WTC11 (cell line): Measurements from ENCODE around the gene GALNT5. TPM values are rescaled to one million over a fixed set of nuclear protein-coding genes. Genes with fewer than 3 reads are reported as not detected.

Experiments
- ATAC-seq: fragments of 200-7000 bp; cut with Tn5 transposase; 2 replicates; pipeline ENCODE4 v1.10.0; 2021; ENCODE audit warnings: mild to moderate bottlenecking, moderate library complexity
- CTCF ChIA-PET: fragments of 300-600 bp; sonication (Branson Sonifier 250); formaldehyde crosslinking; loops from one replicate; lab custom pipeline; 2021; ENCODE audit warnings: antibody characterized with exemption; lab: Charles Lee
- POLR2A ChIA-PET: fragments of 350-600 bp; sonication (Branson Sonifier 250); formaldehyde crosslinking; loops from one replicate; lab custom pipeline; 2021; ENCODE audit warnings: antibody characterized with exemption; lab: Charles Lee
- DNase-seq: peaks from one replicate; pipeline ENCODE4 v3.0.0; 2021; ENCODE audit warnings: low spot score
- H3K27ac Mint-ChIP-seq: 2 replicates; pipeline ENCODE4 v1.8.0; 2021; ENCODE audit warnings: mixed read lengths
- H3K27me3 Mint-ChIP-seq: 2 replicates; pipeline ENCODE4 v1.8.0; 2021; ENCODE audit warnings: low read depth, mild to moderate bottlenecking, moderate library complexity, mixed read lengths
- H3K36me3 Mint-ChIP-seq: 2 replicates; pipeline ENCODE4 v1.8.0; 2021; ENCODE audit warnings: mixed read lengths
- H3K4me1 Mint-ChIP-seq: 2 replicates; pipeline ENCODE4 v1.8.0; 2022; ENCODE audit warnings: mixed read lengths
- H3K4me3 Mint-ChIP-seq: 2 replicates; pipeline ENCODE4 v1.8.0; 2021; ENCODE audit warnings: mild to moderate bottlenecking, moderate library complexity, mixed read lengths
- H3K9me3 Mint-ChIP-seq: 2 replicates; pipeline ENCODE4 v1.8.0; 2021; ENCODE audit warnings: mixed read lengths
- ESRRA ChIP-seq: sonication (generic); formaldehyde crosslinking; IDR thresholded peaks from 2 replicates; pipeline ENCODE4 v1.8.1; 2022; ENCODE audit warnings: mild to moderate bottlenecking, missing genetic modification reagents, borderline replicate concordance
- GABPB1 ChIP-seq: sonication (generic); formaldehyde crosslinking; IDR thresholded peaks from 2 replicates; pipeline ENCODE4 v1.8.1; 2023; ENCODE audit warnings: mild to moderate bottlenecking, missing genetic modification reagents
- GRHL2 ChIP-seq: fragments of 250-450 bp; sonication (Bioruptor Pico); IDR thresholded peaks from 2 replicates; pipeline ENCODE4 v1.8.0; 2022; ENCODE audit warnings: mild to moderate bottlenecking, moderate library complexity; ENCODE audit not compliant: insufficient replicate concordance, severe bottlenecking
- JAZF1 ChIP-seq: fragments of 250-450 bp; sonication (Bioruptor Pico); IDR thresholded peaks from 2 replicates; pipeline ENCODE4 v1.9.0; 2021; ENCODE audit warnings: moderate library complexity, mild to moderate bottlenecking, inconsistent platforms
- JUN ChIP-seq: sonication (generic); formaldehyde crosslinking; IDR thresholded peaks from 2 replicates; pipeline ENCODE4 v1.8.0; 2023; ENCODE audit warnings: mild to moderate bottlenecking, missing genetic modification reagents
- MYBL2 ChIP-seq: sonication (generic); formaldehyde crosslinking; IDR thresholded peaks from 2 replicates; pipeline ENCODE4 v1.8.1; 2023; ENCODE audit warnings: mild to moderate bottlenecking, moderate library complexity, missing genetic modification reagents
- NR2C2 ChIP-seq: sonication (generic); formaldehyde crosslinking; IDR thresholded peaks from 2 replicates; pipeline ENCODE4 v1.8.0; 2022; ENCODE audit warnings: mild to moderate bottlenecking, missing genetic modification reagents
- SP1 ChIP-seq: sonication (generic); formaldehyde crosslinking; conservative IDR thresholded peaks from 2 replicates; pipeline ENCODE4 v1.8.1; 2022; ENCODE audit warnings: missing genetic modification reagents
- TEAD1 ChIP-seq: sonication (generic); formaldehyde crosslinking; IDR thresholded peaks from 2 replicates; pipeline ENCODE4 v1.8.0; 2022; ENCODE audit warnings: mild to moderate bottlenecking, missing genetic modification reagents
- ZNF138 ChIP-seq: sonication (generic); formaldehyde crosslinking; conservative IDR thresholded peaks from 2 replicates; pipeline ENCODE4 v1.8.1; 2022; ENCODE audit warnings: mild to moderate bottlenecking, moderate library complexity, missing genetic modification reagents
- ZNF416 ChIP-seq: fragments of 250-450 bp; sonication (Bioruptor Pico); IDR thresholded peaks from 2 replicates; pipeline ENCODE4 v1.9.0; 2021; ENCODE audit warnings: mild to moderate bottlenecking, inconsistent platforms
- total RNA-seq: library from RNA; stranded (reverse); gene quantifications from 3 replicates; pipeline ENCODE4 v1.2.3, GENCODE V29; 2021
- TF ChIP-seq, protein P1 (sequence below): sonication (generic); formaldehyde crosslinking; IDR thresholded peaks from 2 replicates; pipeline ENCODE4 v1.8.1; 2023; ENCODE audit warnings: mild to moderate bottlenecking, missing genetic modification reagents
- TF ChIP-seq, protein P2 (sequence below): fragments of 200-600 bp; IDR thresholded peaks from 2 replicates; pipeline ENCODE4 v1.8.0; 2022; ENCODE audit warnings: antibody characterized with exemption
- TF ChIP-seq, protein P3 (sequence below): fragments of 250-450 bp; sonication (Bioruptor Pico); IDR thresholded peaks from 2 replicates; pipeline ENCODE4 v1.8.0; 2021; ENCODE audit warnings: mild to moderate bottlenecking
- TF ChIP-seq, protein P4 (sequence below): sonication (generic); formaldehyde crosslinking; IDR thresholded peaks from 2 replicates; pipeline ENCODE4 v1.8.0; 2023; ENCODE audit warnings: missing genetic modification reagents, mild to moderate bottlenecking, borderline replicate concordance
- TF ChIP-seq, protein P5 (sequence below): sonication (generic); formaldehyde crosslinking; IDR thresholded peaks from 2 replicates; pipeline ENCODE4 v1.8.1; 2022; ENCODE audit warnings: mild to moderate bottlenecking, moderate library complexity, missing genetic modification reagents
- TF ChIP-seq, protein P6 (sequence below): sonication (generic); formaldehyde crosslinking; IDR thresholded peaks from 2 replicates; pipeline ENCODE4 v1.8.1; 2023; ENCODE audit warnings: mild to moderate bottlenecking, missing genetic modification reagents, moderate library complexity
- TF ChIP-seq, protein P7 (sequence below): sonication (generic); formaldehyde crosslinking; IDR thresholded peaks from 2 replicates; pipeline ENCODE4 v1.8.0; 2022; ENCODE audit warnings: mild to moderate bottlenecking, missing genetic modification reagents
- TF ChIP-seq, protein P8 (sequence below): fragments of 250-450 bp; sonication (Bioruptor Pico); conservative IDR thresholded peaks from 2 replicates; pipeline ENCODE4 v1.9.0; 2021; ENCODE audit warnings: mild to moderate bottlenecking

The GALNT5 gene
- total RNA-seq, 1 experiment from 2014 or later: 0.17 TPM

DNA sequence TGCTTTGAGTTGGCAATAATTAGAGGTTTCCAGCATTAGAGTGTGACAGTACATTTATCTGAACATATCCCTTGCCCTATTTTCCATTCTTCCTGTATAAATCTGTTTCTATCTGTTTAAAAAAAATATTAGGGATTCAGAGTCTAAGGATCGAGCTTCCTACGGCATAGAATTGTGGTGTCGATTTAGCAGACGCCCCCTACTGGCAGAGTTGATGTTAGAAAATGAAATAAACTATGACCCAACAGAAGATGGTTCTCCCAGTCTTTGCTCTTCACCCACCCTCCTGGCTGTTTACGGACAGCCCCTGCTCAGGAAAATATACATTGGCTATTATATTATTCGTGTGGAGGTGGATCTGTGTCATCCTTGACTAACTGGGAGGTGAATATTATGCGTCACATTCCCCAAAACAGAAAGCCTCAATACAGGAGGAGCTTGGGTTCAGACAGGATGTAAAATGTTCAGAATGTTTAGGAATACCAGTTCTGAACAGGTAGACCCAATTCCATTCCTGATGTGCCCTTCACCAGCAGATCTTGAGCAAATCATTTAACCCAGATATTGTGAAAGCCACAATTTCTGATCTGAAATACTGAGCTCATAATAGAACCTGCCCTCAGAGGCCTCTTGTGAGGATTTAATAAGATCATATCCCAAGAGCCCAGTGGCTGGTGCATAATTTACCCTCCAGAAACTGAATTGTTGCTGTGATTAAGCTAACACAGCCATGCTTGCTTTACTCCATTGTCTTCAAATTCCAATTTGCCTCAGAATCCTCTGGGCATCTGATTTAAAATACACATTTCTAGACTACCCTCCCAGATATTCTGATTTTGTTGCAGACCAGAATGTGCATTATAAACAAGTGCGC lies 78.9 kb downstream of the GALNT5 start:
- H3K36me3 Mint-ChIP-seq: peaks cover 6% of the 10 kb centered on the region
- ChIA-PET POLR2A (interaction anchor here (1.8 kb wide), 1 partner anchor 9 kb away, joined by 4 read pairs; no protein-coding TSS in a partner anchor), CTCF (interaction anchor here (0.7 to 4.9 kb wide), 31 partner anchors 9 to 293 kb away, joined by 3 to 125 read pairs (median 5); partner anchors contain the start of genes ACVR1C, CYTIP and ERMN)
- TF ChIP-seq, protein P1, sequence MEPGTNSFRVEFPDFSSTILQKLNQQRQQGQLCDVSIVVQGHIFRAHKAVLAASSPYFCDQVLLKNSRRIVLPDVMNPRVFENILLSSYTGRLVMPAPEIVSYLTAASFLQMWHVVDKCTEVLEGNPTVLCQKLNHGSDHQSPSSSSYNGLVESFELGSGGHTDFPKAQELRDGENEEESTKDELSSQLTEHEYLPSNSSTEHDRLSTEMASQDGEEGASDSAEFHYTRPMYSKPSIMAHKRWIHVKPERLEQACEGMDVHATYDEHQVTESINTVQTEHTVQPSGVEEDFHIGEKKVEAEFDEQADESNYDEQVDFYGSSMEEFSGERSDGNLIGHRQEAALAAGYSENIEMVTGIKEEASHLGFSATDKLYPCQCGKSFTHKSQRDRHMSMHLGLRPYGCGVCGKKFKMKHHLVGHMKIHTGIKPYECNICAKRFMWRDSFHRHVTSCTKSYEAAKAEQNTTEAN (CRISPR knock-in tag): no peak
- TF ChIP-seq, protein P2, sequence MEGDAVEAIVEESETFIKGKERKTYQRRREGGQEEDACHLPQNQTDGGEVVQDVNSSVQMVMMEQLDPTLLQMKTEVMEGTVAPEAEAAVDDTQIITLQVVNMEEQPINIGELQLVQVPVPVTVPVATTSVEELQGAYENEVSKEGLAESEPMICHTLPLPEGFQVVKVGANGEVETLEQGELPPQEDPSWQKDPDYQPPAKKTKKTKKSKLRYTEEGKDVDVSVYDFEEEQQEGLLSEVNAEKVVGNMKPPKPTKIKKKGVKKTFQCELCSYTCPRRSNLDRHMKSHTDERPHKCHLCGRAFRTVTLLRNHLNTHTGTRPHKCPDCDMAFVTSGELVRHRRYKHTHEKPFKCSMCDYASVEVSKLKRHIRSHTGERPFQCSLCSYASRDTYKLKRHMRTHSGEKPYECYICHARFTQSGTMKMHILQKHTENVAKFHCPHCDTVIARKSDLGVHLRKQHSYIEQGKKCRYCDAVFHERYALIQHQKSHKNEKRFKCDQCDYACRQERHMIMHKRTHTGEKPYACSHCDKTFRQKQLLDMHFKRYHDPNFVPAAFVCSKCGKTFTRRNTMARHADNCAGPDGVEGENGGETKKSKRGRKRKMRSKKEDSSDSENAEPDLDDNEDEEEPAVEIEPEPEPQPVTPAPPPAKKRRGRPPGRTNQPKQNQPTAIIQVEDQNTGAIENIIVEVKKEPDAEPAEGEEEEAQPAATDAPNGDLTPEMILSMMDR: peak; percentile 78
- TF ChIP-seq ESRRA (CRISPR knock-in tag): no peak
- TF ChIP-seq, all 79 proteins: peak for 1
- Mint-ChIP-seq H3K4me3 (no peak overlapping the region), H3K27me3 (no peaks in the 10 kb centered on the region), H3K9me3 (peaks cover 7% of the 10 kb centered on the region), H3K4me1 (peaks cover 16% of the 10 kb centered on the region), H3K27ac (no peak overlapping the region)
- ATAC-seq (peak; percentile 72), DNase-seq (peak; percentile 22)

DNA sequence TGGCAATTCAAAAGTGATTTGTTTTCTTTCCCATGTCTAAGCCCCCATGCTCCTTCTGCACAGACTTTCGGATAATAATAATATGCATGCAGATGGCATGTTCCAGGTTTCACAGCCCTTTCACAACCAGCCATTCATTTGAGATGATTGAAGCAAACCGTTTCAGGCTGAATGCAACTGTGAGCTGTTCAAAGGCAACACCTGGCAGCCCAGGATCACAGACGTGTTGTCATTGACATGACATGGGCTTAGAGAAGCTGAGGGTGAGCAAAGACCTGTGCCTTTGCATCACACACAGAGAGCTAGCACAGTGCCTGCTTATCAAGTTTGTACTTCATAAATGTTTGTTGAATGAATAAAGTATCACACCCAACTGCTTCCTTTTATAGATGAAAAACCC lies 80.5 kb downstream of the GALNT5 start:
- no peak overlapping the region for H3K4me3 Mint-ChIP-seq
- peaks cover 16% of the 10 kb centered on the region for H3K4me1 Mint-ChIP-seq
- no peak for ATAC-seq
- H3K9me3 Mint-ChIP-seq: peaks cover 23% of the 10 kb centered on the region
- ChIA-PET POLR2A (no interaction called here), CTCF (interaction anchor here (3.6 to 4.9 kb wide), 2 partner anchors 11 to 34 kb away, joined by 60 to 125 read pairs; partner anchors contain the start of gene ERMN)
- H3K27me3 Mint-ChIP-seq: peaks cover 7% of the 10 kb centered on the region; the same call in 1 of the 2 replicates
- H3K36me3 Mint-ChIP-seq: peaks cover 22% of the 10 kb centered on the region
- H3K27ac Mint-ChIP-seq: no peak overlapping the region
- DNase-seq: no peak
- TF ChIP-seq, protein P3, sequence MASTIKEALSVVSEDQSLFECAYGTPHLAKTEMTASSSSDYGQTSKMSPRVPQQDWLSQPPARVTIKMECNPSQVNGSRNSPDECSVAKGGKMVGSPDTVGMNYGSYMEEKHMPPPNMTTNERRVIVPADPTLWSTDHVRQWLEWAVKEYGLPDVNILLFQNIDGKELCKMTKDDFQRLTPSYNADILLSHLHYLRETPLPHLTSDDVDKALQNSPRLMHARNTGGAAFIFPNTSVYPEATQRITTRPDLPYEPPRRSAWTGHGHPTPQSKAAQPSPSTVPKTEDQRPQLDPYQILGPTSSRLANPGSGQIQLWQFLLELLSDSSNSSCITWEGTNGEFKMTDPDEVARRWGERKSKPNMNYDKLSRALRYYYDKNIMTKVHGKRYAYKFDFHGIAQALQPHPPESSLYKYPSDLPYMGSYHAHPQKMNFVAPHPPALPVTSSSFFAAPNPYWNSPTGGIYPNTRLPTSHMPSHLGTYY: no peak
- TF ChIP-seq, protein P4, sequence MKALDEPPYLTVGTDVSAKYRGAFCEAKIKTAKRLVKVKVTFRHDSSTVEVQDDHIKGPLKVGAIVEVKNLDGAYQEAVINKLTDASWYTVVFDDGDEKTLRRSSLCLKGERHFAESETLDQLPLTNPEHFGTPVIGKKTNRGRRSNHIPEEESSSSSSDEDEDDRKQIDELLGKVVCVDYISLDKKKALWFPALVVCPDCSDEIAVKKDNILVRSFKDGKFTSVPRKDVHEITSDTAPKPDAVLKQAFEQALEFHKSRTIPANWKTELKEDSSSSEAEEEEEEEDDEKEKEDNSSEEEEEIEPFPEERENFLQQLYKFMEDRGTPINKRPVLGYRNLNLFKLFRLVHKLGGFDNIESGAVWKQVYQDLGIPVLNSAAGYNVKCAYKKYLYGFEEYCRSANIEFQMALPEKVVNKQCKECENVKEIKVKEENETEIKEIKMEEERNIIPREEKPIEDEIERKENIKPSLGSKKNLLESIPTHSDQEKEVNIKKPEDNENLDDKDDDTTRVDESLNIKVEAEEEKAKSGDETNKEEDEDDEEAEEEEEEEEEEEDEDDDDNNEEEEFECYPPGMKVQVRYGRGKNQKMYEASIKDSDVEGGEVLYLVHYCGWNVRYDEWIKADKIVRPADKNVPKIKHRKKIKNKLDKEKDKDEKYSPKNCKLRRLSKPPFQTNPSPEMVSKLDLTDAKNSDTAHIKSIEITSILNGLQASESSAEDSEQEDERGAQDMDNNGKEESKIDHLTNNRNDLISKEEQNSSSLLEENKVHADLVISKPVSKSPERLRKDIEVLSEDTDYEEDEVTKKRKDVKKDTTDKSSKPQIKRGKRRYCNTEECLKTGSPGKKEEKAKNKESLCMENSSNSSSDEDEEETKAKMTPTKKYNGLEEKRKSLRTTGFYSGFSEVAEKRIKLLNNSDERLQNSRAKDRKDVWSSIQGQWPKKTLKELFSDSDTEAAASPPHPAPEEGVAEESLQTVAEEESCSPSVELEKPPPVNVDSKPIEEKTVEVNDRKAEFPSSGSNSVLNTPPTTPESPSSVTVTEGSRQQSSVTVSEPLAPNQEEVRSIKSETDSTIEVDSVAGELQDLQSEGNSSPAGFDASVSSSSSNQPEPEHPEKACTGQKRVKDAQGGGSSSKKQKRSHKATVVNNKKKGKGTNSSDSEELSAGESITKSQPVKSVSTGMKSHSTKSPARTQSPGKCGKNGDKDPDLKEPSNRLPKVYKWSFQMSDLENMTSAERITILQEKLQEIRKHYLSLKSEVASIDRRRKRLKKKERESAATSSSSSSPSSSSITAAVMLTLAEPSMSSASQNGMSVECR (CRISPR knock-in tag): no peak
- no peak for TF ChIP-seq GABPB1 (CRISPR knock-in tag)
- TF ChIP-seq, protein P5, sequence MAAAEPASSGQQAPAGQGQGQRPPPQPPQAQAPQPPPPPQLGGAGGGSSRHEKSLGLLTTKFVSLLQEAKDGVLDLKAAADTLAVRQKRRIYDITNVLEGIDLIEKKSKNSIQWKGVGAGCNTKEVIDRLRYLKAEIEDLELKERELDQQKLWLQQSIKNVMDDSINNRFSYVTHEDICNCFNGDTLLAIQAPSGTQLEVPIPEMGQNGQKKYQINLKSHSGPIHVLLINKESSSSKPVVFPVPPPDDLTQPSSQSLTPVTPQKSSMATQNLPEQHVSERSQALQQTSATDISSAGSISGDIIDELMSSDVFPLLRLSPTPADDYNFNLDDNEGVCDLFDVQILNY (CRISPR knock-in tag): no peak
- TF ChIP-seq GRHL2 (CRISPR knock-in tag): no peak
- TF ChIP-seq SP1: no peak
- no peak for TF ChIP-seq NR2C2 (CRISPR knock-in tag)
- no peak for TF ChIP-seq ZNF416 (CRISPR knock-in tag)
- no peak for TF ChIP-seq JUN (CRISPR knock-in tag)
- no peak for TF ChIP-seq TEAD1 (CRISPR knock-in tag)
- TF ChIP-seq, protein P6, sequence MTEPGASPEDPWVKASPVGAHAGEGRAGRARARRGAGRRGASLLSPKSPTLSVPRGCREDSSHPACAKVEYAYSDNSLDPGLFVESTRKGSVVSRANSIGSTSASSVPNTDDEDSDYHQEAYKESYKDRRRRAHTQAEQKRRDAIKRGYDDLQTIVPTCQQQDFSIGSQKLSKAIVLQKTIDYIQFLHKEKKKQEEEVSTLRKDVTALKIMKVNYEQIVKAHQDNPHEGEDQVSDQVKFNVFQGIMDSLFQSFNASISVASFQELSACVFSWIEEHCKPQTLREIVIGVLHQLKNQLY (CRISPR knock-in tag): no peak
- no peak for TF ChIP-seq ZNF138 (CRISPR knock-in tag)
- TF ChIP-seq, protein P7, sequence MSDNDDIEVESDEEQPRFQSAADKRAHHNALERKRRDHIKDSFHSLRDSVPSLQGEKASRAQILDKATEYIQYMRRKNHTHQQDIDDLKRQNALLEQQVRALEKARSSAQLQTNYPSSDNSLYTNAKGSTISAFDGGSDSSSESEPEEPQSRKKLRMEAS: no peak
- TF ChIP-seq MYBL2 (CRISPR knock-in tag): no peak
- no peak for TF ChIP-seq JAZF1 (CRISPR knock-in tag)
- TF ChIP-seq, protein P8, sequence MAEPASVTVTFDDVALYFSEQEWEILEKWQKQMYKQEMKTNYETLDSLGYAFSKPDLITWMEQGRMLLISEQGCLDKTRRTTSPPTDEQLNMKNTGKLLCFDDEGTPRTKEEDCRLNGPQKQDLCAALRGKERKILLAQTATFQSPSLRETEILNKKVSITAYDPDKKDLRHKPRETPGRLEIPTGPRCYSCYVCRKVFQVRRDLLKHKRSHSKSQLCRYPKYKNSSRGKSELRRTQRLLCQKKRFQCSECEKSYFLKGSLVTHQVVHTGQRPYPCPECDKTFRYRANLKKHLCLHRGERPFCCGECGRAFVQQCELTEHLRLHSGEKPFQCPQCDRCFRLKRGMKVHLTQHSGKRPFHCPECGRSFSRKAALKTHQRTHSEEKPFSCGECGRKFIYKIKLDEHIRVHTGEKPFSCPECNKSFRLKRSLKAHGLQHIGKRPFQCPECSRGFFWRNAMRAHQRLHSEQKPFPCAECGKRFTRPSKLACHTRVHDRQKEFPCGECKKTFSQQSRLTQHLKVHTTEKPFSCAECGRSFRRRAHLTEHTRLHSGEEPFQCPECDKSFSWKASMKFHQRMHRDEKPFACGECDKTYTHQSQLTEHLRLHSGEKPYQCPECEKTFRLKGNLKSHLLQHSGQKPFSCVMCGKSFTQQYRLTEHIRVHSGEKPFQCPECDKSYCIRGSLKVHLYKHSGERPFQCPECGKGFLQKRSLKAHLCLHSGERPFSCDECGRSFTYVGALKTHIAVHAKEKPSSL (CRISPR knock-in tag): no peak
